HG03342 (cell line): Measurements from ENCODE around the gene PTGER4.
"Not testable (repeated sequence)": the region's sequence is repeated elsewhere in the genome, so short reads cannot be mapped to it uniquely, and the experiment has no call there.

ENCODE experiments used
- ATAC-seq: cut with Tn5 transposase; IDR thresholded peaks from one replicate; pipeline ENCODE4 v1.9.1; 2021; ENCODE audit warnings: mild to moderate bottlenecking, moderate library complexity; ENCODE audit not compliant: unreplicated experiment

PTGER4 gene

DNA sequence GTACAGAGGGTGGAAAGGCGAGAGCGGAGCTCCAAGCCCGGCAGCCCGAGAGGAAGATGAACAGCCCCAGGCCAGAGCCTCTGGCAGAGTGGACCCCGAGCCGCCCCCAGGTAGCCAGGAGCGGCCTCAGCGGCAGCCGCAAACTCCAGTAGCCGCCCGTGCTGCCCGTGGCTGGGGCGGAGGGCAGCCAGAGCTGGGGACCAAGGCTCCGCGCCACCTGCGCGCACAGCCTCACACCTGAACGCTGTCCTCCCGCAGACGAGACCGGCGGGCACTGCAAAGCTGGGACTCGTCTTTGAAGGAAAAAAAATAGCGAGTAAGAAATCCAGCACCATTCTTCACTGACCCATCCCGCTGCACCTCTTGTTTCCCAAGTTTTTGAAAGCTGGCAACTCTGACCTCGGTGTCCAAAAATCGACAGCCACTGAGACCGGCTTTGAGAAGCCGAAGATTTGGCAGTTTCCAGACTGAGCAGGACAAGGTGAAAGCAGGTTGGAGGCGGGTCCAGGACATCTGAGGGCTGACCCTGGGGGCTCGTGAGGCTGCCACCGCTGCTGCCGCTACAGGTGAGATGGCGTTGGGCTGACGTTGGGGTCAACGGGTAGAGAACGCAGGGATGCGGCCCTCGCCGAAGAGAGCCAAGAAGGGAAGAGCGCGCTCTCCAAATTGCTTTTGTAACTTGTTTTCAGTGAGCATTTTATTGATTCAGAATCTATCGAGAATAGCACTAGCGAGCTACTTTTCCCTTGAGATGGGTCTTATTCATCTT, at the start of gene PTGER4:
Gene PTGER4, plus strand, starts transcription at position 3 of the 769 bp plus-strand sequence. CDS start 1,079 bp downstream, outside the sequence.
- peak; percentile 34 for ATAC-seq

- no peak for ATAC-seq
Observed at GRCh38 chr5:40630126-40630525, 49.6 kb upstream of the PTGER4 start.

DNA sequence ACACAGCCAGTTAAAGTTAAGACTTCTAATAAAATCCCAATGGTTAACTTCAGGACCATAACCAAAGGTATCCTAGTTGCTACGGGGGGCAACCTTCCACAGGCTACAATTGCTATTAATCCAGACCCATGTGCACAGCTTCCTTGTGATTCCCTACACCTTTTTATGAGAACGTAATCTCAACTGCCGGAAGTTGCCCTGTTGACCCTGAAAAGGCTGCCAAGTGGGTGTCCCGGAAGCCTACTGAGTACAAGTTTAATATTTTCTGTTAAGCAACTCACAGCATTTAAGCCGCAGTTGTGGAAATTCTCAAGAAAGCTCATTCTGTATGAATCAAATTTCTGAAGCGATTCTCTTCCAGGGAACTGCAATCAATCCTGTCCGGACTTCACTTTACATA, 48.5 kb upstream of the PTGER4 start:
- ATAC-seq, result no peak

DNA sequence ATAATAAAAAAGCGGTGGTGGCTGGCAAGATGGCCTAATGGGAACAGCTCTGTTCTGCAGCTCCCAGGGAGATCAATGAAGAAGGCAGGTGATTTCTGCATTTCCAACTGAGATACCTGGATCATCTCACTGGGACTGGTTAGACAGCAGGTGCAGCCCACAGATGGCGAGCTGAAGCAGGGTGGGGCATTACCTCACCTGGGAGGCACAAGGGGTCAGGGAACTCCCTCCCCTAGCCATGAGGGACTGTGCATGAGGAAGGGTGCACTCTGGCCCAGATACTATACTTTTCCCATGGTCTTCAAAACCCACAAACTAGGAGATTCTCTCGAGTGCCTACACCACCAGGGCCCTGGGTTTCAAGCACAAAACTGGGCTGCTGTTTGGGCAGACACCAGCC, 45.6 kb upstream of the PTGER4 start:
- ATAC-seq, result no peak

DNA sequence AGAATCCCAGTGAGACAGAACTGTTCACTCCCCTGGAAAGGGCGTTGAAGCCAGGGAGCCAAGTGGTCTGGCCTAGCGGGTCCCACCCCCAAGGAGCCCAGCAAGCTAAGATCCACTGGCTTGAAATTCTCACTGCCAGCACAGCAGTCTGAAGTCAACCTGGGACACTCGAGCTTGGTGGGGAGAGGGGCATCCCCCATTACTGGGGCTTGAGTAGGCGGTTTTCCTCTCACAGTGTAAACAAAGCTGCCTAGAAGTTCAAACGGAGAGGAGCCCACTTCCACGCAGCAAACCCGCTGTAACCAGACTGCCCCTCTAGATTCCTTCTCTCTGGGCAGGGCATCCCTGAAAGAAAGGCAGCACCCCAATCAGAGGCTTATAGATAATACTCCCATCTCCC, 45.1 kb upstream of the PTGER4 start:
- no peak for ATAC-seq

- ATAC-seq, result not testable (repeated sequence)
Observed at GRCh38 chr5:40639531-40639930, 40.2 kb upstream of the PTGER4 start.

GRCh38 chr5:40646266-40646665, 33.4 kb upstream of the PTGER4 start:
- ATAC-seq, result no peak

GRCh38 chr5:40648150-40648549, 31.6 kb upstream of the PTGER4 start:
- no peak for ATAC-seq

- no peak for ATAC-seq
Observed at GRCh38 chr5:40649463-40650030, 30.2 kb upstream of the PTGER4 start.

- no peak for ATAC-seq
Observed at GRCh38 chr5:40651201-40651600, 28.5 kb upstream of the PTGER4 start.

- no peak for ATAC-seq
Observed at GRCh38 chr5:40652441-40653220, 27.1 kb upstream of the PTGER4 start.

DNA sequence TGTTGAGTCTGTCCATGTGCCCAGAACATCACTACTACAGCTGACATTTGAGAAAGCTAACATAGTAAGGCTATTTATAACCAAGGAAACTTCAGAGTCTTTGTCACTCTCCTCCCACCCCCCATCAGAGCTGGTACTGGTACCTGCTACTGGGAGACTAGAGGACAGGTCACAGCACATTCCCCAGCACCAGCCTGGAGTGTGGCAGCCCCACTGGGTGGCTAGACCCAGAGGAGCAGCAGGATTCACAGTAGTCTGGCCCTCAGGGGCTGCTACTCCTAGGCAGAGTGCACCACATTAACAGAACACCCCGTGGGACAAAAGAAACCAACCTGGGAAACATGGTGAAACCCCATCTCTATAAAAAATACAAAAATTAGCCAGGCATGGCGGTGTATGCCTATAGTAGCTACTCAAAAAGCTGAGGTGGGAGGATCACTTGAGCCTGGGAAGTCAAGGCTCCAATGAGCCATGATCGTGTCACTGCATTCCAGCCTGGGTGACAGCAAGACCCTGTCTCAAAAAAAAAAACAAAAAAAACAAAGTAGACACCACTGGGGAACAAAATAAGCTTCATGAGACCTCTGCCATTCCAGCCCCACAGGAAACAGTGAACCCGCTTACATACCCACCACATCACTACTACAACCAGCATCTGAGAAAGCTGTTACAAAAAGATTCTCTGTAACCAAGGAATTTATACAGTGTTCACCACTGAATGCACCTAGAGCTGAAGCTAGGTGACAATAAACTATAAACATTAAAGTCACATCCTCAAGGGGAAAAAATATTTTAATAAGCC, 26.3 kb upstream of the PTGER4 start:
- no peak for ATAC-seq

DNA sequence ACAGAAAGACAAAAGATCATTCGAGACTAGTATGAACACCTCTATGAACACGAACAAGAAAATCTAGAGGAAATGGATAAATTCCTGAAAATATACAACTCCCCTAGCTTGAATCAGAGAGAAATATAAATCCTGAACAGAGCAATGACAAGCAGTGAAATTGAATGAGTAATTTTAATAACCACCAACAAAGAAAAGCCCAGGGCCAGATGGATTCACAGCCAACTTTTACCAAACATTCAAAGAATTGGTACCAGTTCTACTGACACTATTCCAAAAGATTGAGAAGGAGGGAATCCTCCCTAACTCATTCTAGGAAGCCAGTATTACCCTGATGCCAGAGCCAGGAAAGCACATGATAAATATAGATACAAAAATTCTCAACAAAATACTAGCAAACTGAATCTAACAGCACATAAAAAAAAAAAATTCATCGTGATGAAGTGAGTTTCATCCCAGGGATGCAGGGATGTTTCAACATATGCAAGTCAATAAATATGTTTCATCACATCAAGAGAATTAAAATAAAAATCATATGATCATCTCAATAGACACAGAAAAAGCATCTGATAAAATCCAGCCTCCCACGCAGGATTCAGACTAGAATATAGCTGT, 25.2 kb upstream of the PTGER4 start:
- ATAC-seq, result no peak

GRCh38 chr5:40655138-40655537, 24.6 kb upstream of the PTGER4 start:
- no peak for ATAC-seq

DNA sequence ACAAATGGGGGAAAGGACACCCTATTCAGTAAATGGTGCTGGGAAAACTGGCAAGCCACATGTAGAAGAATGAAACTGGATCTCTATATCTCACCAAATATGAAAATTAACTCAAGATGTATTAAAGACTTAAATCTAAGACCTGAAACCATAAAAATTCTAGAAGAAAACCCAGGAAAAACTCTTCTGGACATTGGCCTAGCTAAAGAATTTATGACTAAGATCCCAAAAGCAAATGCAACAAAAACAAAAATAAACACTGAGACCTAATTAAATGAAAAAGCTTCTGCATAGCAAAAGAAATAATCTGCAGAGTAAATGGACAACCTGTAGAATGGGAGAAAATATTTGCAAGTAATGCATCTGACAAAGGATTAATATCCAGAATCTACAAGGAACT, 23.6 kb upstream of the PTGER4 start:
- not testable (repeated sequence) for ATAC-seq

GRCh38 chr5:40656766-40657165, 22.9 kb upstream of the PTGER4 start:
- ATAC-seq, result no peak

- ATAC-seq, result no peak
Observed at GRCh38 chr5:40660751-40661150, 19.0 kb upstream of the PTGER4 start.

DNA sequence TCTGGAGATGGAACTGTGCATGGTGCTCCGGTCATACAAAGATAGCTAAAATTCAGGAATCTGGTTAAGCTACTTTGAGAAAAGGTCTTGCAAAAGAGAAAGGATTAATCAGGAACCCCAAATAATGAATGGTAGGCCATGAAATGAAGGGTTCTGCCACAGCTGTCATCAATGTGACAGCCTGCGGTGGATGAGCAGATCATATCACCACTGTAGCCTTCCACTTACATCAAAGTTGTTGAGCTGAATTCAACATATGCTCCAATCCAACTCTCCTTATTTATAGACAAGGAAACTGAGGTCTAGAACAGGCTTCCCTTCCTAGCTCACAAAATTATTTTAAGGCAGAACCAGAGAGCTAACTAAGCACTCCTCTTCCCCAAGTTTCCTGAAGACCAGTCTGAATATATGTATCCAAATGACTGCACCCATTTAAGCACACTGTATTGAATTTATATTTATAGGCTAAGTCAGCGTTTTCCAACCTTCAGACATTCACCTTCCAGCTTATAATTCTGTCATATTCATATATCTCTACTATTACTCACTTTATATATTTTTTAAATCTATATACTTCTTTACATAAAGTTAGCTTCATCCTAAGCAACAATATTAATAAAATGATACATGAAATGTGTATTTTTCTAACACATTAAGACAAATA, 13.9 kb upstream of the PTGER4 start:
- ATAC-seq, result no peak

DNA sequence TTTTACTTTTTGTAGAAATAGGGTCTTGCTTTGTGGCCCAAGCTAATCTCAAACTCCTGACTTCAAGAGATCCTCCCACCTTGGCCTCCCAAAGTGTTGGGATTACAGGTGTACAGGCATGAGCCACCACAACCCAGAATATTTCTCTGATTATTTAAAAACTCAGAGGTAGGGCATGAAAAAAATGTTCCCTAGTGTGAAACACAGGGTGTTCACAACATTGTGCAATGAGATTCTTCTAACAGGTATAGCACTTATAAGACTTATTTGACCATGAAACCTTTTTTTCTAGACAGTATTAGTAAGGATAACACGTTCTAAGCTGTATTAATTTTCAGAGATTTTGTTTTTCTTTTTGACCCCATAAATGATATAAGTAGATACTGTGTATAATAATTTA, 13.1 kb upstream of the PTGER4 start:
- ATAC-seq, result no peak

DNA sequence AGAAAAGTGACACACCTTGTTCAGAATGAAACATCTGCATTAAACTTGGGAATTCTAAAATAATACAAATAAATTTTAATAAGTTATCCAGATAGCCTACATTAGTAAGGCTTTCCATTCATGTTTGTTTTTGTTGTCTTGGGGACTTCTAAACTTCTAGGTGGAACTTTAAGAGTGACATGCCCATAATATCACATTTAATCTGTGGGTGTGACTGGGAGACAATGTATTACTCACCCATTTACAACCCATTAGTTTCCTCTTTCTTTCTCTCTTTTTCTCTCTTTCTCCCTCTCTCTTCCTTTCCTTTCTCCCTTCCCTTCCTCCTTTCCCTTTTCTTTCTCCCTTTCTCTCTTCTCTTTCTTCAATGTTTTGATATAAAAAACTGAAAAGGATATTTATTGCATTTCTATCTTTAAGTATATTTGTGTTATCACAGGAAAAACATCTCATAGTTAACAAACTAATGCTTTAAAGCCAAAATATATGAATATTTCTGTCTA, 12.5 kb upstream of the PTGER4 start:
- no peak for ATAC-seq
